Measurements from ENCODE around the gene IFIT3.
"Not testable (repeated sequence)": the region's sequence is repeated elsewhere in the genome, so short reads cannot be mapped to it uniquely, and the experiment has no call there.

Gene IFIT3

DNA sequence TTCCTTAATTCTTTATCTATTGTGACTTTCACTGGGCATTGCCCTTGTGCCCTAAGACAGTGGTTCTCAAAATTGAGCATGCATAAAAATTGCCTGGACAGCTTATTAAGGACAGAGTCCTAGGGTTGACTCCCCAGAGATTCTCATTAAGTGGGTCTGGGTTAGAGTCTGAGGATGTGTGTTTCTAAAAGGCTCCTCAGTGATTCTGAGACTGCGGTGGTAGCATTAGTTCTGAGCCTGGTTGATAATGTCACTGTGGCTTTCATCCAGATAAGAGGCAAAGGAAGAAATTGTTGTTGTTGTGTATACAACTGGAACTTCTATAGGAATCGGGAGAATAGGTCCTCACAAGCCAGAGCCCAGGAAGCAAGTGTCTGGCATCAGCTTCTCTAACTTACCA lies 24.6 kb upstream of the IFIT3 start:
- no peak for DNase-seq (ENCODE audit: low read depth in 3 of 3, low spot score in 1 of 3)

DNA sequence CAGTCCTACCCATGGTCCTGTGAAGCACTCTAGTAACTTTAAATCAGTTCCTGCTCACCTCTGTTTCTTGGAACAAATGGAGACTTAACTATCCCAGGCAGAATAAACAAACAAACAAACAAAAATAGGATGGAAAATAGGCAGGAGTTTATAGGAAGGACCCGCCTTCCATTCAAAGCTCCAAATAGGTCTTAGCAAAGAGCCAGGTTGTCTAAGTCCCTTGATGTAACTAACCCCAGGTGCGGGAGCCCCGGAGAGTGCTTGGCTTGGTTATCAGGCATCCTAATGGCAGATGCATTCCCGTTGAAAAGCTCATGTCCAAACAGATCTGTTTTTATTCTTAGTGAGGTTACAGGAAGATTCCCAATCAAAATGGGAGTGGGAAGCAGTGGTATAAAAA lies 23.8 kb upstream of the IFIT3 start:
- no peak for DNase-seq (ENCODE audit: low read depth in 3 of 3, low spot score in 1 of 3)

DNA sequence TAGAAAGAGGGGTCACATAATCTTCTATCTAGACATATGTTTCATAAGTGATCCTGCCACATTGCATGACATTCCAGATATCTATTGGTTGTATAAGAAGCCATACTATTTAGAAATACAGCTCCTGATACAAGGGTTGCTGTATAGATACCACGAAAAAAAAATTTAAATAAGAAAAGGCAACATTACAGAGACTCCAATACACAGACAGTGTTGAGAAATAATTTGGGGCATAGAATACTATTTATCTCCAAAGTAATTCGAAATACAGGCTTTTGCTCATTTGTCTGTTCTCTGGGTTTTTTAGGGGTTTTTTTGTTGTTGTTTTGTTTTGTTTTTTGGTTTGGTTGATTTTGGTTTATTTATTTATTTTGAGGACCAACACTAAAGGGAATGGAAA lies 23.4 kb upstream of the IFIT3 start:
- DNase-seq (ENCODE audit: low read depth in 3 of 3, low spot score in 1 of 3): no peak

DNA sequence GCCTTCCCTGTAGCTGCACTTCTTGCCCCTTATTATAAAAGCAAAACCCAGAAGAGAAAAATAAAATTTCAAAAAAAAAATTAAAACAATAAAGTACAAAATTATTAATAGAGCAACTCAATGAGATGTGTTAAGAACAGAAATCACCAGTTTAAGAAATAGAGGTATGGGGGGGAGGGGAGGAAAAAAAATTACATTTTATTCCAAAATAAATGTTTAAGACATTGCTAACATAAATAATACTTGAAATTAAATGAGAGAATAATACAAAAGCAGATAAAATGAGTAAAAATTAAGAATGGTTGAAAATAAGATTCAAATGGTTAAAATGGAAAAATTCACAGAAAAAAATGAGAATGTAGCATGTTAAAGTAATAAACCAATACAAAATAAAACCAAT lies 22.9 kb upstream of the IFIT3 start:
- no peak for DNase-seq (ENCODE audit: low read depth in 3 of 3, low spot score in 1 of 3)

DNA sequence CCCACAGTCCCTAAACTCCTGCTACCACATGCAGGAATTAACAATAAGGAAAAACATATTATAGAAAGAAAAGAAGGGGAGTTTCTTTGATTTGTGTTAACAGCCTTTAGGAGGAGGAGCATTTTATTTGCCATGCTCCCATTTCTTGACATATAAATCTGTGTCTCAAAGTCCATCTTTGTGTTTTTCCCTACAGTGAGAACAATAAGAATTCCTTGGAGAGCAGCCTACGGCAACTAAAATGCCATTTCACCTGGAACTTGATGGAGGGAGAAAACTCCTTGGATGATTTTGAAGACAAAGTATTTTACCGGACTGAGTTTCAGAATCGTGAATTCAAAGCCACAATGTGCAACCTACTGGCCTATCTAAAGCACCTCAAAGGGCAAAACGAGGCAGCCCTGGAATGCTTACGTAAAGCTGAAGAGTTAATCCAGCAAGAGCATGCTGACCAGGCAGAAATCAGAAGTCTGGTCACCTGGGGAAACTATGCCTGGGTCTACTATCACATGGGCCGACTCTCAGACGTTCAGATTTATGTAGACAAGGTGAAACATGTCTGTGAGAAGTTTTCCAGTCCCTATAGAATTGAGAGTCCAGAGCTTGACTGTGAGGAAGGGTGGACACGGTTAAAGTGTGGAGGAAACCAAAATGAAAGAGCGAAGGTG lies 21.9 kb upstream of the IFIT3 start:
- no peak for DNase-seq (ENCODE audit: low read depth in 3 of 3, low spot score in 1 of 3)

DNA sequence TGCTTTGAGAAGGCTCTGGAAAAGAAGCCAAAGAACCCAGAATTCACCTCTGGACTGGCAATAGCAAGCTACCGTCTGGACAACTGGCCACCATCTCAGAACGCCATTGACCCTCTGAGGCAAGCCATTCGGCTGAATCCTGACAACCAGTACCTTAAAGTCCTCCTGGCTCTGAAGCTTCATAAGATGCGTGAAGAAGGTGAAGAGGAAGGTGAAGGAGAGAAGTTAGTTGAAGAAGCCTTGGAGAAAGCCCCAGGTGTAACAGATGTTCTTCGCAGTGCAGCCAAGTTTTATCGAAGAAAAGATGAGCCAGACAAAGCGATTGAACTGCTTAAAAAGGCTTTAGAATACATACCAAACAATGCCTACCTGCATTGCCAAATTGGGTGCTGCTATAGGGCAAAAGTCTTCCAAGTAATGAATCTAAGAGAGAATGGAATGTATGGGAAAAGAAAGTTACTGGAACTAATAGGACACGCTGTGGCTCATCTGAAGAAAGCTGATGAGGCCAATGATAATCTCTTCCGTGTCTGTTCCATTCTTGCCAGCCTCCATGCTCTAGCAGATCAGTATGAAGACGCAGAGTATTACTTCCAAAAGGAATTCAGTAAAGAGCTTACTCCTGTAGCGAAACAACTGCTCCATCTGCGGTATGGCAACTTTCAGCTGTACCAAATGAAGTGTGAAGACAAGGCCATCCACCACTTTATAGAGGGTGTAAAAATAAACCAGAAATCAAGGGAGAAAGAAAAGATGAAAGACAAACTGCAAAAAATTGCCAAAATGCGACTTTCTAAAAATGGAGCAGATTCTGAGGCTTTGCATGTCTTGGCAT lies 21.1 kb upstream of the IFIT3 start:
- no peak for DNase-seq (ENCODE audit: low read depth in 3 of 3, low spot score in 1 of 3)

DNA sequence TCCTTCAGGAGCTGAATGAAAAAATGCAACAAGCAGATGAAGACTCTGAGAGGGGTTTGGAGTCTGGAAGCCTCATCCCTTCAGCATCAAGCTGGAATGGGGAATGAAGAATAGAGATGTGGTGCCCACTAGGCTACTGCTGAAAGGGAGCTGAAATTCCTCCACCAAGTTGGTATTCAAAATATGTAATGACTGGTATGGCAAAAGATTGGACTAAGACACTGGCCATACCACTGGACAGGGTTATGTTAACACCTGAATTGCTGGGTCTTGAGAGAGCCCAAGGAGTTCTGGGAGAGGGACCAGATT lies 20.6 kb upstream of the IFIT3 start:
- no peak for DNase-seq (ENCODE audit: low read depth in 3 of 3, low spot score in 1 of 3)

DNA sequence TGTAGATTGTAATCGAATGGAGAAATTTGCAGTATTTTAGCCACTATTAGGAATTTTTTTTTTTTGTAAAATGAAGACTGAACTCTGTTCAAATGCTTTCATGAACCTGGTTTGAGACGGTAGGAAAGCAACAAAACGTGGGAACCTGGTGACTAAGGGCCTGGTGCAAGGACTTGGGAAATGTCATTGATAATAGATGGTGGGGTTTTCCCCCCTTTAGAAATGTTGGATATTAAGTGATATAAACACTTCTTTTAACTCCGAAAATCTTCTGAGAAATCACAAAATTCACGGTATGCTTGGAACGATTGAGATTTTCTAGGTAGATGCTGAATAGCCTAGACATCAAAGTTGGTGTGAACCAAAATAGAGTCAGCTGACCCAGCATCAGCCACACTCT lies 19.5 kb upstream of the IFIT3 start:
- no peak for DNase-seq (ENCODE audit: low read depth in 3 of 3, low spot score in 1 of 3)

DNA sequence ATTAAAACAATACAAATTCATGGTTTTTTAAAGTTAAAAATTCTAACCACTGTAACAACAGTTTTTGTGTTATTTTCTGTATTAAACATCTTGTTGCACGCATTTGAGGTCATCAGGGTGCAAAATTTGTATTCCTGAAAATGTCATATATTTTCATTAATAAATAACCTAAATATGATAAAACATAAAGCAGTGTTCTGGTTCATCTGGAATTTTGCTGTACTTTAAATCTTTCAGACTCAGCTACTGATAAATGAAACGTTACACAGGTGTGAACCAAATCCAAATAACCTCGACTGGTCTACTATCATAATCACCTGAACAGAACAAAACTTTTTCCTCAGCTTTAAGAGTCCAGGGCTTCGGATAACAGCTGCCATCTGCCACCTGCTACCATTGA lies 19.1 kb upstream of the IFIT3 start:
- DNase-seq (ENCODE audit: low read depth in 3 of 3, low spot score in 1 of 3): no peak

DNA sequence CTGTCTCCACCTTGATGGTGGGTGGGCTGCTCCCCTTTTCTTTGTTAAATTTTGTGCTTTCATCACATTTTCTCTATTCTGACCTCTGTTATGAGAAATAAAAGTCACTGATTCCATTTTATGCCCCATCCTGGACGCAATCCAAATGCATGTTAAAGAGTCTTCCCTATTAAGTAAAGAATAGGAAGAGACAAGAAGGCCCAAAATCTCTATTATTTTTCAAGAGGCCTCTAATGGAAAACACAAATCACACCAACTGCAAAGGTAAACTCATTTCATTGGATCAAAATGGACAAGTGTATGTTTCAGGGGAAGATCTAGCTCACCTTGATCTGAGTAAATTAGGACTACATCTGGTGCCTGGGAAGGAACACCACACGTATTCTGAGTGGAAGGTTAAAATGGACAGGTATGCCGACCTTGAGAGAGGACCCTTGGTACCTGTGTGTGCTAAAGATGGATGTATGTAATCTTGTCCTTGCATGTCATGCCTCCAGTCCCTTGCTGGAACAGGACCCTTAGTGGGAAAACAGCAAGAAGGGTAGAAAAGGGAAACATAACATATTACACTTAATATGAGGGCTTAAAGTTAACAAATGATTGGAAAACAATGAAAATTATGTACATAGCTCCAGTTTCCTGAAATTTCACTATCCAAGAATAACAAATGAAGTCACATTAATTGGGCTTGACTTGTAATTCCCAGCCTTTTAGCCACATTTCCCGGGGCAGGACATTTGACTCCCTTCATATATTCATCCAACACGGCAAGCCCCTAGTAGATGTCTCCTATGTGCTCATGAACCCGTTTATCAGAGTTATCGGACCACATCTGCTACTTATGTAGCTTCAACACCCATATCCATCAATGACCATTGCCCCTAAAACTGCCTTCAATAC lies 18.4 kb upstream of the IFIT3 start:
- no peak for DNase-seq (ENCODE audit: low read depth in 3 of 3, low spot score in 1 of 3)

DNA sequence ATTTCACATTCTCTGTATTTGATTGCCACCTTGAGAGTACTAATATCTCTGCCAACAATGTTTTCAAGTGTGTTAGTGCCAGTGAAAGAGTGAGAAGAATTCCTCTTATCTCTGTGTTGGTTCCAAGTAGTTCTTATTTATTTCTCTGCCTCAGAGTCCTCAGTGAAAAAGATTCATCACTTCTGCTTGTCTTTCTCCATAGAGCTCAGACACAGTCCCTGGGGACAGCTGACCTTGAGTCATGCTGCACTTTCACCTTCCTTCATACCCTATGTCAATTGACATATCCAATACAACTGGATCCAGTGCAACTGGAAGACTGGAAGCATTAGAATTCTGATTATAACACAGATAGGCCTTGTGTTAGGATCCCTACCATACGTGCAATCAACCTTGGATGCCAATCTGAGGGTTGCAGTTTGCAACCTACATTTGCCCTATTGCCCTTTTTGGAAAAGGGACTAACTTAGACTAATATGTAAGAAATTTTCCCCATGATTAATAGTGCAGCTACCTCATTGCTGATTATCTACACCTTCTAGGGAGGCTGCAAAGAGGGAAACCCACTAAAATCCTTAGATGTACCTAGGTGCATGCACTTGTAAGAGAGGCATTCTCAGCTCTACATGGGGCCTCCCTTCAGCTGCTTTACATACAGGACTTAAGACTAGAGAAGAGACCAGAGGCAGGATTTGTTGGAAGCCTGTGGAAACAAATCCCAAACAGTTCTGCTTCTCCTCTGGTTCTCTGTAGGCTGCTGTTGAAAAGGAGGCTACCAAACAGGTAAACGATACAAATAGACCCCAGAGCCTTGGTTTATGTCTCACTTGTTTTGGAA lies 17.5 kb upstream of the IFIT3 start:
- DNase-seq (ENCODE audit: low read depth in 3 of 3, low spot score in 1 of 3): no peak

DNA sequence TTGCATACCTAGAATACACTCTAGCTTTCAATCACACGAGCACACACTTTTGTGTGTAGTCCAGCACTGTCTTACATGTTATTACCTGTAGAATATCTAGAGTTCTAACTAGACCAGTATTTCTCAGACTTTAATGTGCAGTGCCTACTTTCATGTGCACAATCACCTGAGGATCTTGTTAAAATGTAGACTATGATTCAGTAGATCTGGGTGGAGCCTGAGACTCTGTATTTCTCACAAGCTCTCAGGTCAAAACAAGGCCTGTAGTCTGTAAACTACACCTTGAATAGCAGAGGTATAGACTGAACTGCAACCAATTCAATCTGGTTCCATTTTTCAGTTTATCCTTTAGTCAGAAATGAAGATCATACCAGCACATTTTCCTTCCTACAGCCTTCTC lies 14.8 kb upstream of the IFIT3 start:
- no peak for DNase-seq (ENCODE audit: low read depth in 3 of 3, low spot score in 1 of 3)

DNA sequence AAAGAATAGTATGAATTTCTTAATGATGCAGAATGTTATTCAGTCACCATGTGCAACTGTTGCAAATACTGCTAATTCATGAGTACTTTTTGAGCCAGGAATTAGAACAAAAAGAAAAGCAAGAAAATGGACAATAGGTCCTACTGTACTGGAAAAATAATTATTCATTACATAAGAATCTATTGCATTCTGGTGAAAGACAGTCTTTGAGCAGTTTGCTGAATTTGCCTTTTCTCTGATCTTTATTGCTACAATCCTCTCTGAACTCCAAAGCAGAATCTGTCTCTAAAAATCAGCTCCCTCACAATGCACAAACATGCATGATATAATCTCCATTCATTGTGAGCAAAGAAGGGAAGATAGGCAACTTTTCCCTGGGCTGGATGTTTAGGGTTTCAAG lies 13.1 kb upstream of the IFIT3 start:
- no peak for DNase-seq (ENCODE audit: low read depth in 3 of 3, low spot score in 1 of 3)

DNA sequence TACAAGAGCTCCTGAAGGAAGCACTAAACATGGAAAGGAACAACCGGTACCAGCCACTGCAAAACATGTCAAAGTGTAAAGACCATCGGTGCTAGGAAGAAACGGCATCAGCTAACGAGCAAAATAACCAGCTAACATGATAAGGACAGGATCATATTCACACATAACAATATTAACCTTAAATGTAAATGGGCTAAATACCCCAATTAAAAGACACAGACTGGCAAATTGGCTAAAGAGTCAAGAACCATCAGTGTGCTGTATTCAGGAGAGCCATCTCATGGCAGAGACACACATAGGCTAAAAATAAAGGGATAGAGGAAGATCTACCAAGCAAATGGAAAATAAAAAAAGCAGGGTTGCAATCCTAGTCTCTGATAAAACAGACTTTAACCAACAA lies 9.8 kb upstream of the IFIT3 start:
- not testable (repeated sequence) for DNase-seq (ENCODE audit: low read depth in 3 of 3, low spot score in 1 of 3)

DNA sequence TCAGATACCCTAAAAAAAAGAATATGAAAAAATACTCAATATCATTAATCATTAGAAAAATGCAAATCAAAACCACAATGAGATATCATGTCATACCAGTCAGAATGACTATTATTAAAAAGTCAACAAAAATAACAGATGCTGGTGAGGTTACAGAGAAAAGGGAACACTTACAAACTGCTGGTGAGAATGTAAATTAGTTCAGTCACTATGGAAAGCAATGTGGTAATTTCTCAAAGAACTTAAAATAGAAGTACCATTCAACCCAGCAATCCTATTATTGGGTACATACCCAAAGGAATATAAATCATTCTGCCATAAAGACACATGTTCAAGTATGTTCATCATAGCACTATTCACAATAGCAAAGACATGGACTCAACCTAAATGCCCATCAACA lies 2.7 kb upstream of the IFIT3 start:
- not testable (repeated sequence) for DNase-seq (ENCODE audit: low read depth in 3 of 3, low spot score in 1 of 3)

DNA sequence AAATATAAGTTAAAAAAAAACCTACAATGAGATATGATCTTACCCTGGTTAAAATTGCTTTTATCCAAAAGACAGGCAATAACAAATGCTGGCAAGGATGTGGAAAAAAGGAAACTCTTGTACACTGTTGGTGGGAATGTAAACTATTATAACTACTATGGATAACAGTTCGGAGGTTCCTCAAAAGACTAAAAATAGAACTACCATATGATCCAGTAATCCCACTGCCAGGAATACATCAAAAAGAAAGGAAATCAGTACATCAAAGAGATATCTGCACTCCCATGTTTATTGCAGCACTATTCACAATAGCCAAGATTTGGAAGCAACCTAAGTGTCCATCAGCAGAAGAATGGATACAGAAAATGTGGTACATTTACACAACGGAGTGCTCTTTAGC lies 1.9 kb upstream of the IFIT3 start:
- not testable (repeated sequence) for DNase-seq (ENCODE audit: low read depth in 3 of 3, low spot score in 1 of 3)

DNA sequence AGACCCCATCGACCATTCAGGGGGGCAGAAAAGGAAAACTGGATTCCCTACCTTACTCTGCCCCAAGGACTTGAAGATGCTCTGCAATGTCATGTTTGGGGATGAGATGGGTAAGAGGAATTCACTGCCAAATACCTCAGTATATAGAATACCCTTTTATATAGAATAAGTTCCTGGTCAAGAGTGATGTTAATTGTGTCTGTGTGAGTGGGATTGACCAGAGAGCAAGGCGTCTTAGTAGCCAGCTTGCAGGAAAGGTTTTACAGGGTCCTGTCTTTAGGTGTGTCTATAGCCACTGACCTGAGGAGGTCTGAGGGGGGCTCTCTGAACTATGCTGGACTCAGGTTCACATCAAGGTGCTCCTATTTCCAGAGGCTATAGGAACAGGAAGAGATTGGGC lies 1.4 kb downstream of the IFIT3 start:
- no peak for DNase-seq (ENCODE audit: low read depth in 3 of 3, low spot score in 1 of 3)

DNA sequence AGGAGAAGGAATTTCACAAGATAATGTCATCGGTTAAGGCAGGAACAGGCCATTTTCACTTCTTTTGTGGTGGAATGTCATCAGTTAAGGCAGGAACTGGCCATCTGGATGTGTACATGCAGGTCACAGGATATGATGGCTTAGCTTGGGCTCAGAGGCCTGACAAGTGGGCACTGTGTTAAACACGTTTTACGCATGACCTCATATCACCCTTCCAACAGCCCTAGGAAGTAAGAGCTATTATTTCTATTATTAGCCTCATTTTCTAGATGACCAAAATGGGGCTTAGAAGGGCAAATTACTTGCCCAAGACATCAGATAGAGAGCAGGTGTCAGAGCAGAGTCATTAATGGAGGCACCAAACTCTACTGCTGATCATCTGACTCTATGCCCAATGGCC lies 2.2 kb downstream of the IFIT3 start:
- not testable (repeated sequence) for DNase-seq (ENCODE audit: low read depth in 3 of 3, low spot score in 1 of 3)

DNA sequence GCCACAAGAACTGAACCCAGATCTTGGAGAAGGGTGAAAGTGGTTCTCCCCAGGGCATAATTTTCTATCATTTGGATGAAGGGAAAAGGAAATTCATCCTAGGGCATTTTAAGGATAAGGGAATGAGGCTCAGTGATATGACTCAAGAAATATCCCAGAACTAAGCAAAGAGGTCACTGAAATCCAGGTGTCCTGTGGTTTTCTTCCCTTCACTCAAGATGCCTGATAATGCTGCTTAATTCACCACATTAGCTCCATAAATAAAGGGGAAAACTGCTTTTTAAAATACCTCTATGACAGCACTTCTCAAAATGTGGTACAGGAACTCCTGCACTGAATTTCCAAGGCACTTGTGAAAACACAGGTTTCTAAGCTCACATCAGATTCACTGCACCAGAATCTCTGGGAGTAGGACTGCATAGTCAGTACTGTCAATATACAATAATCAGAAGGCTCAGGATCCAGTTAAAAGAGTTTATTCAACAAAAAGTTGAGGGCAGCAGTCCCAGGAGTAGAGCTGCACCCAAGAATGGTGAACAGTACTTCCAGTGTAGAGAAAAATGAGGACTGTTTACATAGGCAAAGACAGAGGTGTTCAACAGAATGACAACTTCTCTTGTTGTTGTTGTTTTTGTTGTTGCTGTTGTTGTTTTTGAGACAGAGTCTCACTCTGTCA lies 2.9 kb downstream of the IFIT3 start:
- DNase-seq (ENCODE audit: low read depth in 3 of 3, low spot score in 1 of 3): no peak

DNA sequence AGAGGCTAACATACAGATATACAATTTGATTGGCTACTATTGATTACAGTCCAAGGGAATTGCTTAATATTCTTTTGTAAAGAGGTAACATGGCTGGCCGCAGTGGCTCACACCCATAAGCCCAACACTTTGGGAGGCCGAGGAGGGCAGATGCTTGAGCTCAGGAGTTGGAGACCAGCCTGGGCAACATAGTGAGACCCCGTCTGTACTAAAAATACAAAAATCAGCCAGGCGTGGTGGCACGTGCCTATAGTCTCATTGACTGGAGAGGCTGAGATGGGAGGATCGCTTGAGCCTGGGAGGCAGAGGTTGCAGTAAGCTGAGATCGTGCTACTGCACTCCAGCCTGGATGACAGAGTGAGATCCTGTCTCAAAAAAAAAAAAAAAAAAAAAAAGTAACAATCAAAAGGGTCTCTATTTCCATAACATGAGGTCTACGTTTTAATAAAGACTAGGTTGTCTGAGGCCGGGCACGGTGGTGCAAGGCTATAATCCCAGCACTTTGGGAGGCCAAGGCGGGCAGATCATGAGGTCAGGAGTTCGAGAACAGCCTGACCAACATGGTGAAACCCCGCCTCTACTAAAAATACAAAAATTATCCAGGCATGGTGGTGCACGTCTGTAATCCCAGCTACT lies 3.8 kb downstream of the IFIT3 start:
- not testable (repeated sequence) for DNase-seq (ENCODE audit: low read depth in 3 of 3, low spot score in 1 of 3)

Data from stimulated activated CD4-positive, alpha-beta T cell treated with anti-CD3 and anti-CD28 coated beads, TNF-alpha, amount 100 ng/mL, for 1 hour (primary cell).